ENCODE data around the gene RPS2. TPM values are rescaled to one million over a fixed set of nuclear protein-coding genes. Genes with fewer than 3 reads are reported as not detected.

RPS2 gene
- total RNA-seq, 6 experiments from 2014 or later = 2,281 to 2,831 (median 2,477) TPM

DNA sequence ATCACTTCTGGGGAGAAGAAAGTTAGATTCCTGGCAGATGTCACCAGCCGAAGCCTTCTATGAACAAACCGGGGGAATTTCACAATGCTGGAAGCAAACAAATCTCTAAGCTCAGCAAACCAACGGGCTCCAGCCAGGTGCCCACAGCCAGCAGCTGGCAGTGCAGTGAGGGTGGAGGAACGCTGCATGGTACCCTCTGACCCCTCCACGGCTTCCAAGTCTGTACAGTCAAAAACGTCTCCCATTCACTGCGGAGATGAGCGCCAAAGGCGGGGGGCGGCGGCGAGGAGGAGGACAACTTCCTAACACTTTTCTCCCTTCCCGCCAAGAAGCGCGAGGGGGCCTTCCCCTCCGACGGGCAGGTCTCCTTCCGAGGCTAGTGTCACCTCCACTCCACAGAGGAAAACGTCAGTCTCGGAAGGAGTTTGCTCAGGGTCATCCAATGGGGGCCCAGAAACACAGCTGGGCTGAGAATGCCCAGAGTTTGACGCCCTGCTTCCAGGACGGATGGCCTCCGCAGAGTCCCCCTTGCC is 44.1 kb upstream of the RPS2 start:
- TF ChIP-seq, protein P1, sequence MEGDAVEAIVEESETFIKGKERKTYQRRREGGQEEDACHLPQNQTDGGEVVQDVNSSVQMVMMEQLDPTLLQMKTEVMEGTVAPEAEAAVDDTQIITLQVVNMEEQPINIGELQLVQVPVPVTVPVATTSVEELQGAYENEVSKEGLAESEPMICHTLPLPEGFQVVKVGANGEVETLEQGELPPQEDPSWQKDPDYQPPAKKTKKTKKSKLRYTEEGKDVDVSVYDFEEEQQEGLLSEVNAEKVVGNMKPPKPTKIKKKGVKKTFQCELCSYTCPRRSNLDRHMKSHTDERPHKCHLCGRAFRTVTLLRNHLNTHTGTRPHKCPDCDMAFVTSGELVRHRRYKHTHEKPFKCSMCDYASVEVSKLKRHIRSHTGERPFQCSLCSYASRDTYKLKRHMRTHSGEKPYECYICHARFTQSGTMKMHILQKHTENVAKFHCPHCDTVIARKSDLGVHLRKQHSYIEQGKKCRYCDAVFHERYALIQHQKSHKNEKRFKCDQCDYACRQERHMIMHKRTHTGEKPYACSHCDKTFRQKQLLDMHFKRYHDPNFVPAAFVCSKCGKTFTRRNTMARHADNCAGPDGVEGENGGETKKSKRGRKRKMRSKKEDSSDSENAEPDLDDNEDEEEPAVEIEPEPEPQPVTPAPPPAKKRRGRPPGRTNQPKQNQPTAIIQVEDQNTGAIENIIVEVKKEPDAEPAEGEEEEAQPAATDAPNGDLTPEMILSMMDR (IDR thresholded peaks at IDR 0.05) = no peak
- peaks cover 2% of the 10 kb centered on the region; the same call in 1 of the 2 replicates for H3K27me3 Mint-ChIP-seq (ENCODE audit: insufficient read depth)
- H3K4me1 Mint-ChIP-seq (ENCODE audit: low read depth) = peaks cover 26% of the 10 kb centered on the region
- H3K27ac Mint-ChIP-seq = peak overlapping the region; percentile 74
- H3K4me3 Mint-ChIP-seq = peak overlapping the region; percentile 94
- H3K36me3 Mint-ChIP-seq (ENCODE audit: low read depth) = peaks cover 5% of the 10 kb centered on the region; the same call in 1 of the 2 replicates
- H3K9me3 Mint-ChIP-seq = no peaks in the 10 kb centered on the region
- DNase-seq = no peak

- Mint-ChIP-seq H3K9me3 (no peaks in the 10 kb centered on the region), H3K4me1 (ENCODE audit: low read depth) (peaks cover 26% of the 10 kb centered on the region), H3K27me3 (ENCODE audit: insufficient read depth) (peaks cover 2% of the 10 kb centered on the region; the same call in 1 of the 2 replicates), H3K27ac (peak overlapping the region; percentile 74), H3K4me3 (peak overlapping the region; percentile 94), H3K36me3 (ENCODE audit: low read depth) (peaks cover 5% of the 10 kb centered on the region; the same call in 1 of the 2 replicates)
- no peak for DNase-seq
- TF ChIP-seq, protein P1 (IDR thresholded peaks at IDR 0.05) = no peak
These were observed 43.4 kb upstream of the RPS2 start for GRCh38 chr16:2008009-2008526.

GRCh38 chr16:2007081-2007836 is 42.6 kb upstream of the RPS2 start:
- TF ChIP-seq, protein P1 (IDR thresholded peaks at IDR 0.05) = no peak
- peak overlapping the region; percentile 74 for H3K27ac Mint-ChIP-seq
- peak overlapping the region; percentile 94 for H3K4me3 Mint-ChIP-seq

GRCh38 chr16:2006317-2006716 is 41.7 kb upstream of the RPS2 start:
- no peaks in the 10 kb centered on the region for H3K9me3 Mint-ChIP-seq
- H3K4me3 Mint-ChIP-seq = no peak overlapping the region
- H3K27ac Mint-ChIP-seq = no peak overlapping the region

More at GRCh38 chr16:2007081-2007836, 42.6 kb upstream of the RPS2 start:
- DNase-seq = no peak
- Mint-ChIP-seq H3K36me3 (ENCODE audit: low read depth) (peaks cover 5% of the 10 kb centered on the region; the same call in 1 of the 2 replicates), H3K9me3 (no peaks in the 10 kb centered on the region), H3K27me3 (ENCODE audit: insufficient read depth) (peaks cover 2% of the 10 kb centered on the region; the same call in 1 of the 2 replicates), H3K4me1 (ENCODE audit: low read depth) (peaks cover 26% of the 10 kb centered on the region)

DNA sequence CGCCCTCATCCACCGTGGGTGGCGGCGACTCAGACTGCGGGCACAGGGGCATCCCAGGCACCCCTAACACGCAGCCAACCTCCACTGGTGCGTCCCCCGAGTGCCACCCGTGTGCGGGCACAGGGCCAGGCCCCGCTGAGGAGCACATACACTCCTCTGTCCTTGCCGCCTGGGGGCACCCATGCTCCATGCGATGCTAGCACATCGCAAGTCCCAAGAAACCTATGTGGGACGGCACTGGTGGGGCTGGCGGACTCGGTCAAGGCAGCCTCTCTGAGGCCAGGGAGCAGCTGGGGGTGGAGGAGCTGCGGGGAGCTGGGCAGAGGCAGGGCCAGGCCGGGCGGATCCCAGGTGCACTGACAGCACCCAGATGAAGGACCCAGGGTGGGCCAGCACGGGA is 41.0 kb upstream of the RPS2 start:
- TF ChIP-seq, protein P1 (IDR thresholded peaks at IDR 0.05) = no peak
- Mint-ChIP-seq H3K27me3 (ENCODE audit: insufficient read depth) (peaks cover 2% of the 10 kb centered on the region; the same call in 1 of the 2 replicates), H3K9me3 (no peaks in the 10 kb centered on the region), H3K27ac (no peak overlapping the region), H3K4me1 (ENCODE audit: low read depth) (peaks cover 26% of the 10 kb centered on the region), H3K4me3 (no peak overlapping the region), H3K36me3 (ENCODE audit: low read depth) (peaks cover 5% of the 10 kb centered on the region; the same call in 1 of the 2 replicates)
- no peak for DNase-seq

More at GRCh38 chr16:2006317-2006716, 41.7 kb upstream of the RPS2 start:
- Mint-ChIP-seq H3K27me3 (ENCODE audit: insufficient read depth) (peaks cover 2% of the 10 kb centered on the region; the same call in 1 of the 2 replicates), H3K4me1 (ENCODE audit: low read depth) (peaks cover 26% of the 10 kb centered on the region), H3K36me3 (ENCODE audit: low read depth) (peaks cover 5% of the 10 kb centered on the region; the same call in 1 of the 2 replicates)
- DNase-seq = no peak
- TF ChIP-seq, protein P1 (IDR thresholded peaks at IDR 0.05) = no peak
